ENCODE results near the gene USP7.
"Not testable (repeated sequence)": the region's sequence is repeated elsewhere in the genome, so short reads cannot be mapped to it uniquely, and the experiment has no call there.

USP7 gene

DNA sequence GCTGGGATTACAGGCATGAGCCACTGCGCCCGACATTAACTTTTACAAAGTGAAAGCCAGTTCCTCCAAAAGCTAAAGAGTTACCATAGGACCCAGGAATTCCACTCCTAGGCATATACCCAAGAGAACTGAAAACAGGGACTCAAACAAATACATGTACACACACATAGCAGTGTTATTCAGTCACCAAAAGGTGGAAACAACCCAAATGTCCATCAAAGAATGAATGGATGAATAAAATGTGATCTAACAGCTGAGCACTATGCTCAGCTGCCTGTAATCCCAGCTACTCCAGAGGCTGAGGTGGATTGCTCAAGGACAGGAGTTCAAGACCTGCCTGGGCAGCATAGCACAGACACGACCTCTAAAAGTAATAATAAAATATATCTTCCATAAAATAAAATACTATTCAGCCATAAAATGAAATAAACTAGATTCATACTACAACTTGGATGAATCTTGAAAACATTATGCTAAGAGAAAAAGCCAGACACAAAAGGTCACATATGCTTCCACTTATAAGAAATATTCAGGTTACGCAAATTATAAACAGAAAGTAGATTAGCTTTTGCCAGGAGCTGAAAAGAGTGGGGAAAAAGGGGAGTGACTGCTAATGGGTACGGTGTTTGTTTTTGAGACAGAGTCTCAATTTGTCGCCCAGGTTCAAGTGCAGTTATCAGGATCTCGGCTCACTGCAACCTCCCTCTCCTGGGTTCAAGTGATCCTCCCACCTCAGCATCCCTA, 9.3 kb upstream of the USP7 start:
- no peak for DNase-seq (ENCODE audit: low spot score)

GRCh38 chr16:8971416-8971815, 7.7 kb upstream of the USP7 start:
- no peak for DNase-seq (ENCODE audit: low spot score)

DNA sequence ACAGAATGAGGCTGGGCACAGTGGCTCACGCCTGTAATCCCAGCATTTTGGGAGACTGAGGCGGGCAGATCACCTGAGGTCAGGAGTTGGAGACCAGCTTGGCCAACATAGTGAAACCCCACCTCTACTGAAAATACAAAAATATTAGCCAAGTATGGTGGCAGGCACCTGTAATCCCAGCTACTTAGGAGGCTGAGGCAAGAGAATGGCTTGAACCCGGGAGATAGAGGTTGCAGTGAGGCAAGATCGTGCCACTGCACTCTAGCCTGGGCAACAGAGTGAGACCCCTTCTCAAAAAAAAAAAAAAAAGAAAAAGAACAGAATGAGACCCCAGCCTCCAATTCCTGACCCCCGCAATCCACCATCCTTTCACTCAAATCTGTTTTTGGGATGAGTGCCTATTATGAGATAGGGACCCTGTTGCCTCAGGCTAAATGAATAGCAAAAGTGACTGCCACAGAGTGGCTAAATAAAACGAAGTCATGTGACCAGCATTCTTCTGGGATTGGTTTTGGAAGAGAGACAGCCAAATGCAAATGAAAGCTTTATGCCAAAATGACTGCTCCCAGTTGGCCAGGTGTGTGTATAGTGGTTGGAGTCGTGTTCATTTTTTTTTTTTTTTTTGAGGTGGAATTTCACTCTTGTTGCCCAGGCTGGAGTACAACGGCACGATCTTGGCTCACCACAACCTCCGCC, 5.6 kb upstream of the USP7 start:
- not testable (repeated sequence) for DNase-seq (ENCODE audit: low spot score)

DNA sequence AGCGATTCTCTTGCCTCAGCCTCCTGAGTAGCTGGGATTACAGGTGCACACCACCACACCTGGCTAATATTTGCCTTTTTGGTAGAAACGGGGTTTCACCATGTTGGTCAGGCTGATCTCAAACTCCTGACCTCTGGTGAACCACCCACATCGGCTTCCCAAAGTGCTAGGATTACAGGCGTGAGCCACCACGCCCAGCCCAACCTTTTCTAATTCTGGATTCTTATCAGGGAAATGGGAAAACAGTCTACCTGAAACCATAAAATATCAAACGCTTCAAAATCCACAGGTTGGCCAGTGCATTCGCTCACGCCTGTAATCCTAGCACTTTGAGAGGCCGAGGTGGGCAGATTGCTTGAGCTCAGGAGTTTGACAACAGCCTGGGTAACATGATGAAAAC, 4.3 kb upstream of the USP7 start:
- DNase-seq (ENCODE audit: low spot score): not testable (repeated sequence)

GRCh38 chr16:8967132-8967821, 3.6 kb upstream of the USP7 start:
- peak; percentile 91 for DNase-seq (ENCODE audit: low spot score)

DNA sequence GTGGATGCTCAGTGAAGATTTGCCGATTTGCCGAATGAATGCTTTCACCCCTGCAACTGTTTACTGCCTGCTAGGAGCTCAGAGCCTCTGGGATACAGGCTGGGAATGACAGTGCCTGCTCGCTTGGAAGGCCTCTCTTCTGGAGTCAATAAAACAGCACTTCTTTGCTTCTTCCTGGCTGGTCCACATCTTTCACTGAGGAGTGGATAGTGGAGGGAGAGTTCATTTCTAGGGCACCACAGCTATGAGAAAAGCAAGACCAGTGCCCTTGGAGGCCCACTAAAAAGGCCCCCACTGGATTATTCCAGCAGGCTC, 3.1 kb upstream of the USP7 start:
- DNase-seq (ENCODE audit: low spot score): no peak

GRCh38 chr16:8964462-8964861, 756 bp upstream of the USP7 start:
- no peak for DNase-seq (ENCODE audit: low spot score)

DNA sequence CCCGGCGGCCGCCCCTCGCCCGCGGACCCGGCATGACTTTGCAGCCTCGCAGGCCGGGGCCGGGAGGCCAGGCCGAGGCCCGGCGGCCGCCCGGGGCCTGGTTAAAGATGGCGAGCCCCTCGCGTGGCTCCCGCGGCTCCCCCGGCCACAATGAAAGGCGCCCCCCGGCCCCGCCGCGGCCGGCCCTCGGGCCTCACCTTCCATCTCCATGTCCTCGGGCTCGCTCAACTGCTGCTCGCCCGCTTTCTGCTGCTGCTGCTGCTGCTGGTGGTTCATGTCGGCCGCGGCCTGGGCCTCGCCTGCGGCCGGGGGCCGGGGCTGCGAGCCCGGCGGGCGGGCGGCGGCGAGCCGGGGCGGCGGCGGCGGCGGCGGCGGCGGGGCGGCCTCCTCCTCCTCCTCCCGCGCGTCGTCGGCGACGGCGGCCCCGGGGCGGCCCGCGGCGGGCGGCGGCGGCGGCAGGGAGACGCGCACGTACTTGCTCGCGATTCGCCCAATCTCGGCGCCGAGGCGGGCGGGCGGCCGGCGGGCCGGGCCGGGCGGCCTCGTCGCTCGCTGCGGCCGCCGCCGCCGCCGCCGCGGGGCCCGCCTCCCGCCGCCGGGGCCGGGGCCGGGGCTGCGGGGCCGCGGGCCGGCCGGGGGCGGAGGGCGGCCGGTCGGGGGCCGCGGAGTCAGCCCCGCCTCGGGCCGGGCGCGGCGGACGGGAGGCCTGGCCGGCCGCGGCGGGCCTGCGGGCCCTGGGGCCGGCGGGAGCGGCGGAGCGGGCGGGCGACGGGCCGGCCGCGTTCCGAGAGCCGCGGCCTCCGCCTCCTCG, 491 bp downstream of the USP7 start:
- no peak for DNase-seq (ENCODE audit: low spot score)

- peak; percentile 60 for DNase-seq (ENCODE audit: low spot score)
Measured at GRCh38 chr16:8962393-8963009, 1.2 kb downstream of the USP7 start.

DNA sequence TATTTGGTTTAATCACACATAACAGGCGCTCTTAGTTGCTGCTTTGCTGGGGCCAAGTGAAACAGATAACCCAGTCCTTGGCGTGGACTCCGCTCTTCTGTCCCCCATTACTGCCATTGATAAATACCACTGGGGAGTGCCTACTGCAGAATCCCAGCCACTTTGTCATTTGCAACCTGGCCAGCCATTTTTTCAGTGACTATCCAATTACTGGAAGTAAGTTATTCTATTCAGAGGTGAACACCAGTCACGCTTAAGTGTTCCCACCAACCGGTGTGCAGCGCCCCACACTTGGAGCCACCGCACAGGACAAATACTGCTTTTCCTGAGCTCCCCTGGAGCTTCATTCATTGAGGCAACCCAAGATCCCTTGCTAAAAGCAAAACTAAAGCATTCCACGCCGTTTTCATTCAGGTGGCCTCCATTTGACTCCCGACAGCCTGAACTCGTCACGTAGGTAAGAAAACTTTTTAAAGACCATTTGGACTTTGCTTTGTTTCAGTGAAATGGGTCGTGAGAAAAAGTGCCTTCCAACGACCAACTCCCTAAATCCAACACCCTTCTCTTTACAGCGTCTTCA, 1.8 kb downstream of the USP7 start:
- peak; percentile 83 for DNase-seq (ENCODE audit: low spot score)

DNA sequence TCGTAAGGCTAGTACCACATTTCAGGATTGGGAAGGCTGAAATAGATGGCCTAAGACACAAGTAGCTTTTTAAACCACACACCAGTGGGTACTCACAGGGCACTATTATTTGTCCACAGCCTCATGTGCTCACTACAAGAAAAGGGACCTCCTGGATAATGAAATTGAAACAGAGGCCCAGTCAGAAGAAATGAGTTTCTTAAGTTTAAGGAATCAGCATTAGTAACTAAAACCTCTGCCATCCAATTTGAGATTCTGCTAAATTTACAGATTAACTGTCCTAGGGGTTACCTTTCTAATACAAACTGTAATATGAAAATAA, 3.0 kb downstream of the USP7 start:
- DNase-seq (ENCODE audit: low spot score): no peak

GRCh38 chr16:8959921-8960787, 3.6 kb downstream of the USP7 start:
- DNase-seq (ENCODE audit: low spot score): no peak

DNA sequence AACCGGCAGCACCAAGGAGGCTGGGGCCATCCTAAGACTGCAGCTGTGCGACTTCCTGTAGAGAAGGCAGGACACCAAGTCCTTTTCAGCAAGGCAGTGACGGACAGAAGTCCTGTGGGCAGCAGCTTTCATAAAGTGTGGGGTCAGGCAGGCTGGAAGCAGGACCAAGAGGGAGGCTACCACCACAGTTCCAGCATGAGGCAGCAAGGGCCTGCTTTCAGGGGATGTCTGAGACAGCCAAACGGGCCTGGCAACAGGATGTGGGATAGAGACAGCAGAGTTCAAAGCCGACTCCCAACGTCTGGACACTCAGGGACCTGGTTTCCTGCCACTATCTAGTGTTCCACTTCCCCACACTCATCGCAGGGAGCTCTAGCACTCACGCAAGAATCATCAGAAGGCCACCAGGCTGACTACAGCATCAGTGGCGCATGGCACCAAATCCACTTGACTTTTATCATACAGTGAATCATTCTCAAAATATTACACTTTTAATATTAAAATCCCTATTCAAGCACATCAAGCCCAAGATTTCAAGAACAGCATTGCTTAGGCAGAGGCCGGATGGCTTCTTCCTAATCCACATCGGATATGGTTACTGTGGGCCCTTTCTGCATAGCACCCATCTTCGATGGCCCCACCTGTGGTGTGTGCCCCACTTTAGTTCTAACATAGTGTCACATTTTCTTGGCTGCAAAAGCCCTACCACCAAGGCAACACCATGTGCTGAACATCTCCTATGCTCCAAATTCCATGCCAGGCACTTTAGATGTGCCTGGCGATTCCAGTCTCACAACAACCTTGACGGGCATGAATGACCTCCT, 5.2 kb downstream of the USP7 start:
- no peak for DNase-seq (ENCODE audit: low spot score)

DNA sequence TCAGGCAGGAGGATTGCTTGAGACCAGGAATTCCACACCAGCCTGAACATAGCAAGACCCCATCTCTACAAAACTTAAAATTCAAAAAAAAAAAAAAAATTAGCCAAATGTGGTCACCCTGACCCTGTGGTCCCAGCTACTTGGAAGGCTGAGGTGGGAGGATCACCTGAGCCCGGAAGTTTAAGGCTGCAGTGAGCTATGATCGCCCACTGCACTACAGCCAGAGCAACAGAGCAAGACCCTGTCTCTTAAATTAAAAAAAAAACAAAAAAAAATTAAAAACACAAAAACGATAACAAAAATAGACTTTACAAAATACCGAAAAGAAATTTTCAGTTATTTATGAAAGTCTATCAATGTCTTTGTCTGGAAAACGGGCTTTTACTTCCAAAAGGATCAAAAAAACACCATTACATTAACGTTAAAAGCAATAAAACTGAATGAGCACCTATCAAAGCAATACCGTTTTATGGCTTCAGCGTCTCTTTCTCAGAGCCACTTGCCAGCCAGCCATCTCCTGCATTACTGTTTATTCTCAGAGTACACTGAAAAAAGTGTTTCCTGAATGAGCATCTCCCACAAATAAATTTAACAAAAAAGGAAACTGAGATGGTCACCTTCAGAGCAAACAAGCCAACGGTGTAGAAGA, 6.1 kb downstream of the USP7 start:
- DNase-seq (ENCODE audit: low spot score): no peak

DNA sequence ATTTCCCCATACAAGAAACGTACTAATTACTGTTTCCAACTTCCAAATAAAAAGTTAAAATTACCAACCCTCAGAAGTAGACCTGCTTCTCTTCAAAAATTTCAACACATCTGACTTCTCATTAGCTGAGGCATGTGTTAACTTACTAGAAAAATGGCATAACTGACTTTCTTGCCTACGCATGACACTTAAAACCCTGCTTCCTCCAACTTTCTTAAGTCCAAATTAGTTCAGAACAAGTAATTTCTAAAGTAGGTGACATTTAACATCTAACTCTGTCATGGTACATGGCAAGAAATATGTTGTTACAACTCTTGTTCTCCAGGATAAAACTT, 6.7 kb downstream of the USP7 start:
- DNase-seq (ENCODE audit: low spot score): no peak

GRCh38 chr16:8956265-8957062, 7.2 kb downstream of the USP7 start:
- DNase-seq (ENCODE audit: low spot score): peak; percentile 56

GRCh38 chr16:8955828-8956227, 7.9 kb downstream of the USP7 start:
- peak; percentile 61 for DNase-seq (ENCODE audit: low spot score)

GRCh38 chr16:8953064-8953463, 10.6 kb downstream of the USP7 start:
- no peak for DNase-seq (ENCODE audit: low spot score)

DNA sequence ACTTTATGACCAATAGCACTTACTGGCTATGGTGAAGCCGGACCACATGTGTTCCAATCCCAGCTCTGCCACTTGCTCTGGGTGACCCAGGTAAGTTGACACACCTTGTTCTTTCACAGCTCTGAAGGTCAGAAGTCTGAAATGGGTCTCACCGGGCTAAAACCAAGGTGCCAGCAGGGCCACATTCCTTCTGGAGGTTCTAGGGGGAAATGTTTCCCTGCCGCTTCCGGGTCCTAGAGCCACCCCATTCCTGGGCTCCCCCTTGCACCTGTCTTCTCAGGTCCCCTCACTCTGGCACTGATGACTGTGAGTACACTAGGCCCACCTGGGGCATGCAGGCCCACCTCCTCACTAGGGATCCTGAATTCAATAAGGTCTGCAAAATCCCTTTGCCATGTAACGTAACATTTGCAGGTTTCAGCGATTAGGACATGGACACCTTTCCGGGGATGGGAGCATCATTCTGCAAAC, 11.4 kb downstream of the USP7 start:
- no peak for DNase-seq (ENCODE audit: low spot score)

All from hematopoietic multipotent progenitor cell treated with erythropoietin and hydrocortisone succinate and interleukin-3 and kit ligand, for 15 days (in vitro differentiated cells).